ENCODE results near the gene CCR6.

The CCR6 gene

DNA sequence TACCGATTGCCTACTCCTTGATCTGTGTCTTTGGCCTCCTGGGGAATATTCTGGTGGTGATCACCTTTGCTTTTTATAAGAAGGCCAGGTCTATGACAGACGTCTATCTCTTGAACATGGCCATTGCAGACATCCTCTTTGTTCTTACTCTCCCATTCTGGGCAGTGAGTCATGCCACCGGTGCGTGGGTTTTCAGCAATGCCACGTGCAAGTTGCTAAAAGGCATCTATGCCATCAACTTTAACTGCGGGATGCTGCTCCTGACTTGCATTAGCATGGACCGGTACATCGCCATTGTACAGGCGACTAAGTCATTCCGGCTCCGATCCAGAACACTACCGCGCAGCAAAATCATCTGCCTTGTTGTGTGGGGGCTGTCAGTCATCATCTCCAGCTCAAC lies 13.5 kb downstream of the CCR6 start:
- TF ChIP-seq, protein P1, sequence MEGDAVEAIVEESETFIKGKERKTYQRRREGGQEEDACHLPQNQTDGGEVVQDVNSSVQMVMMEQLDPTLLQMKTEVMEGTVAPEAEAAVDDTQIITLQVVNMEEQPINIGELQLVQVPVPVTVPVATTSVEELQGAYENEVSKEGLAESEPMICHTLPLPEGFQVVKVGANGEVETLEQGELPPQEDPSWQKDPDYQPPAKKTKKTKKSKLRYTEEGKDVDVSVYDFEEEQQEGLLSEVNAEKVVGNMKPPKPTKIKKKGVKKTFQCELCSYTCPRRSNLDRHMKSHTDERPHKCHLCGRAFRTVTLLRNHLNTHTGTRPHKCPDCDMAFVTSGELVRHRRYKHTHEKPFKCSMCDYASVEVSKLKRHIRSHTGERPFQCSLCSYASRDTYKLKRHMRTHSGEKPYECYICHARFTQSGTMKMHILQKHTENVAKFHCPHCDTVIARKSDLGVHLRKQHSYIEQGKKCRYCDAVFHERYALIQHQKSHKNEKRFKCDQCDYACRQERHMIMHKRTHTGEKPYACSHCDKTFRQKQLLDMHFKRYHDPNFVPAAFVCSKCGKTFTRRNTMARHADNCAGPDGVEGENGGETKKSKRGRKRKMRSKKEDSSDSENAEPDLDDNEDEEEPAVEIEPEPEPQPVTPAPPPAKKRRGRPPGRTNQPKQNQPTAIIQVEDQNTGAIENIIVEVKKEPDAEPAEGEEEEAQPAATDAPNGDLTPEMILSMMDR (IDR thresholded peaks at IDR 0.05; ENCODE audit: low read depth, low read length), result no peak
- TF ChIP-seq MYC (IDR thresholded peaks at IDR 0.05; ENCODE audit: low read depth, low read length) (no peak), POLR2A (IDR thresholded peaks at IDR 0.05; ENCODE audit: extremely low read depth, insufficient read length) (no peak)
- TF ChIP-seq, protein P2, sequence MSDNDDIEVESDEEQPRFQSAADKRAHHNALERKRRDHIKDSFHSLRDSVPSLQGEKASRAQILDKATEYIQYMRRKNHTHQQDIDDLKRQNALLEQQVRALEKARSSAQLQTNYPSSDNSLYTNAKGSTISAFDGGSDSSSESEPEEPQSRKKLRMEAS (IDR thresholded peaks at IDR 0.05; ENCODE audit: low read depth, low read length), result no peak
- no peak overlapping the region for H3K4me3 ChIP-seq (ENCODE audit: low read depth, low read length)
- DNase-seq (ENCODE audit: low read depth), result no peak

DNA sequence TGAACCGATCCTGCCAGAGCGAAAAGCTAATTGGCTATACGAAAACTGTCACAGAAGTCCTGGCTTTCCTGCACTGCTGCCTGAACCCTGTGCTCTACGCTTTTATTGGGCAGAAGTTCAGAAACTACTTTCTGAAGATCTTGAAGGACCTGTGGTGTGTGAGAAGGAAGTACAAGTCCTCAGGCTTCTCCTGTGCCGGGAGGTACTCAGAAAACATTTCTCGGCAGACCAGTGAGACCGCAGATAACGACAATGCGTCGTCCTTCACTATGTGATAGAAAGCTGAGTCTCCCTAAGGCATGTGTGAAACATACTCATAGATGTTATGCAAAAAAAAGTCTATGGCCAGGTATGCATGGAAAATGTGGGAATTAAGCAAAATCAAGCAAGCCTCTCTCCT lies 14.2 kb downstream of the CCR6 start:
- TF ChIP-seq MYC (IDR thresholded peaks at IDR 0.05; ENCODE audit: low read depth, low read length) (no peak), POLR2A (IDR thresholded peaks at IDR 0.05; ENCODE audit: extremely low read depth, insufficient read length) (no peak)
- TF ChIP-seq, protein P1 (IDR thresholded peaks at IDR 0.05; ENCODE audit: low read depth, low read length), result no peak
- TF ChIP-seq, protein P2 (IDR thresholded peaks at IDR 0.05; ENCODE audit: low read depth, low read length), result no peak
- no peak for DNase-seq (ENCODE audit: low read depth)
- no peak overlapping the region for H3K4me3 ChIP-seq (ENCODE audit: low read depth, low read length)

DNA sequence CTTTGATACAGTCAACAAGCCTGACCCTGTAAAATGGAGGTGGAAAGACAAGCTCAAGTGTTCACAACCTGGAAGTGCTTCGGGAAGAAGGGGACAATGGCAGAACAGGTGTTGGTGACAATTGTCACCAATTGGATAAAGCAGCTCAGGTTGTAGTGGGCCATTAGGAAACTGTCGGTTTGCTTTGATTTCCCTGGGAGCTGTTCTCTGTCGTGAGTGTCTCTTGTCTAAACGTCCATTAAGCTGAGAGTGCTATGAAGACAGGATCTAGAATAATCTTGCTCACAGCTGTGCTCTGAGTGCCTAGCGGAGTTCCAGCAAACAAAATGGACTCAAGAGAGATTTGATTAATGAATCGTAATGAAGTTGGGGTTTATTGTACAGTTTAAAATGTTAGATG lies 15.0 kb downstream of the CCR6 start:
- no peak overlapping the region for H3K4me3 ChIP-seq (ENCODE audit: low read depth, low read length)
- DNase-seq (ENCODE audit: low read depth), result no peak
- TF ChIP-seq, protein P1 (IDR thresholded peaks at IDR 0.05; ENCODE audit: low read depth, low read length), result no peak
- TF ChIP-seq MYC (IDR thresholded peaks at IDR 0.05; ENCODE audit: low read depth, low read length) (no peak), POLR2A (IDR thresholded peaks at IDR 0.05; ENCODE audit: extremely low read depth, insufficient read length) (no peak)
- TF ChIP-seq, protein P2 (IDR thresholded peaks at IDR 0.05; ENCODE audit: low read depth, low read length), result no peak

DNA sequence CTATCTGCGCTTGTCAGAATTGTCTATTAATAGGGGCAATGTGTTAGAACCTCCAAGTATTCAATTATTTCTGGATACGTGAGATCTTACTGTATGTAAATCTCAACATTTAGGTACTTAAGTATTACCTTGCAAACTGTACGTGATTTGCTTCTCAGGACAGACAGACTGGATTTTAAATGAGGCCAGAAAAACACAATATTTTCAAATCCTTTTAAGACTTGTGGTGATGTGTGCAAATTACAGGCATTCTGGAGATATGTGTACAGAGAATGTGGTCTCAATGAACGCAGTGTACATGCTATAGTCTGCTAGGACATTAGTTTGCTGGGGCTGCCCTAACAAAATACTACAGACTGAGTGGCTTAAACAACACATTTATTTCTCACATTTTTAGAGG lies 16.9 kb downstream of the CCR6 start:
- DNase-seq (ENCODE audit: low read depth), result no peak
- H3K4me3 ChIP-seq (ENCODE audit: low read depth, low read length), result no peak overlapping the region
- TF ChIP-seq, protein P2 (IDR thresholded peaks at IDR 0.05; ENCODE audit: low read depth, low read length), result no peak
- no peak for TF ChIP-seq POLR2A (IDR thresholded peaks at IDR 0.05; ENCODE audit: extremely low read depth, insufficient read length)
- TF ChIP-seq, protein P1 (IDR thresholded peaks at IDR 0.05; ENCODE audit: low read depth, low read length), result no peak
- TF ChIP-seq MYC (IDR thresholded peaks at IDR 0.05; ENCODE audit: low read depth, low read length), result no peak

DNA sequence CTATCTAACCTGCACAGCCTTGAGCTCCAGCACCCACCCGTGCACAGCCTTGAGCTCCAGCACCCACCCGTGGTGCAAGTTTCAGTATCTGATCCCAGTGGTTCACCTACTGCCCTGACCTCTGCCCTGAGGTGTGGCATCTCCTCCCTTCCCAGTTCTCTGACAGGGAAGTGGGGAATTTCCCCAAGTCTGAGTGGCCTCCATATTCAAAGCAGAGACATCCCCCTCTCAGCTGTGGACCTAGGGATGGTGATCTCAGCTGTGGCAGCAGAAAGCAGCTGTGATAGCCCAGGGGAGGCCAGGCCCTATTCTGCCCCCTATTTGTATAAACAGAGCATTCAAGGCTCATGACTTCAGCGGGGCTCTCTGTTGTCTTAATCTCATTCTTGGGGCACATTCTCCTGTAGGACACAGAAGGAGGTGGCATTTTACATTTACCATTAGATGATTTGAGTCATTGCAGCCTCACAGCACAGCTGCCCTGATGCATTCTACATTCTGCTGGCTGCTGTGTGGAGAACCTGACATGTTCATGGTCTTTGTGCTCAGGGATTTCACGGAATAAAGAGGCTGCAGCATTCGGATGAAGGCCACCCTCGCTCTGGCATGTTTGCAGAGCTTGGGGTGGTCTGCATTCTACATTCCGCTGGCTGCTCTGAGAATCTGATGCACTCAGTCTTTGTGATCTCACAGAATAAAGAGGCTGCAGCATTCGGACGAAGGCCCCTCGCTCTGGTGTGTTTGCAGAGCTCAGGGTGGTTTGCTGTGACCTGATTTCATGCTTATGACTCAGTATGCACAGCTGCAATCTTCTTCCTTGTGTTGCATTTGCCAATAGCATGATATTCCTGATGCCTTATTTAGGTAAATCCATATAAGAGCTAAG lies 17.9 kb downstream of the CCR6 start:
- no peak for DNase-seq (ENCODE audit: low read depth)
- no peak overlapping the region for H3K4me3 ChIP-seq (ENCODE audit: low read depth, low read length)
- TF ChIP-seq, protein P1 (IDR thresholded peaks at IDR 0.05; ENCODE audit: low read depth, low read length), result no peak
- no peak for TF ChIP-seq POLR2A (IDR thresholded peaks at IDR 0.05; ENCODE audit: extremely low read depth, insufficient read length)
- no peak for TF ChIP-seq MYC (IDR thresholded peaks at IDR 0.05; ENCODE audit: low read depth, low read length)
- TF ChIP-seq, protein P2 (IDR thresholded peaks at IDR 0.05; ENCODE audit: low read depth, low read length), result no peak
